Stimulated activated naive B cell treated with anti-CD40 and anti-IgM and Interleukin-4, amounts not matched to agents 10 μg/mL and 1 μg/mL and 100 μg/mL, for 72 hours (primary cell): ENCODE results near the gene TIMM22.
A peak's percentile ranks its signal among the peaks of the same experiment; 100 is the strongest.
"Not testable (repeated sequence)": the region's sequence is repeated elsewhere in the genome, so short reads cannot be mapped to it uniquely, and the experiment has no call there.

Source experiments
- ATAC-seq, 2 donors: fragments of 150-1000 bp; cut with Tn5 transposase; replicated peaks; 2 replicates each; pipeline ENCODE4 v1.10.0; 2021; ENCODE audit warnings: moderate library complexity in 1 of 2
- DNase-seq: peaks from one replicate; pipeline ENCODE4 v3.0.0; 2021
- H3K27ac Mint-ChIP-seq: one replicate; pipeline ENCODE4 v1.8.0; 2022; ENCODE audit warnings: mild to moderate bottlenecking, mixed read lengths
- H3K27me3 Mint-ChIP-seq, 2 donors: one replicate each; pipeline ENCODE4 v1.8.0; 2022; ENCODE audit warnings: mixed read lengths in 2 of 2
- H3K36me3 Mint-ChIP-seq, 2 donors: one replicate each; pipeline ENCODE4 v1.8.0; 2022; ENCODE audit warnings: mixed read lengths in 2 of 2, mild to moderate bottlenecking in 1 of 2
- H3K4me1 Mint-ChIP-seq, 2 donors: one replicate each; pipeline ENCODE4 v1.8.0; 2022; ENCODE audit warnings: mixed read lengths in 2 of 2, mild to moderate bottlenecking in 1 of 2
- H3K4me3 Mint-ChIP-seq, 2 donors: one replicate each; pipeline ENCODE4 v1.8.0; 2022; ENCODE audit warnings: mild to moderate bottlenecking in 2 of 2, mixed read lengths in 2 of 2, moderate library complexity in 1 of 2
- H3K9me3 Mint-ChIP-seq, 2 donors: one replicate each; pipeline ENCODE4 v1.8.0; 2022; ENCODE audit warnings: mixed read lengths in 2 of 2, mild to moderate bottlenecking in 1 of 2

The TIMM22 gene

DNA sequence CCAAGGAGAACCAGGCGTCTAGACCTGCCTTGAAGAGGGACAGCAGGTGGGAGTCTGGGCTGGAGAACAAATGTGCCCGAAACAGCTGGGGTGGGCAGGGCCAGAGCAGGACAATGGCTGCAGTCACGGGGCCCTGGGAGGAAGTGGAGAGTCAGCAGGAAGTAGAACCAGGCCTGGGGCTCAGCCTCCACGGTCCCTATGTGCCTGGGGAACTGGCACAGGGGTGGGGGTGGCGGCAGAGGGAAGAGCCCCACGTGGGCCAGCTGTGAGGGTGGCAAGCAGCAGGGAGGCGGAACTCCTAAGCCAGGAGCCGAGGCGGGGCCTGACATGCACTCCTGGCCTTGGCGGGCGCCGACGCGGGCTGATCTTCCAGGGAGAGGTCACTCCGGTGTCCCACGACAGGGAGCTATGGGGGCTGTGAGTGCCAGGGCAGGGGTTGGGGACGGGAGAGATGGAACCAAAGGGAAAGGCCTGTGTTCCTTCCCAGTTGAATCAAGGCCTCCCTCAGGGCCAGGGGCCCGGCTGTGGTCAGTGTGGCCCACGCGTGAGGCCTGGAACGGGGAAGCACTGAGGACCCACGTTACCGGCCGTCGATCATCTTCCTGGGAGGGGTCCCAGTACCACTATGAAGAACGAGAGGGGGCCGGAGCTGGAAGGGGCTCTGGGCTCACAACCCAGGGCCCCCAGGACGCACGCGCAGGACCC lies 42.7 kb downstream of the TIMM22 start:
- H3K4me1 Mint-ChIP-seq, result peaks cover 21 to 27% of the 10 kb centered on the region in 2 donors
- peak overlapping the region; percentile 56 to 66 for H3K4me3 Mint-ChIP-seq
- ATAC-seq, result peak; percentile 79 to 85
- H3K27ac Mint-ChIP-seq, result peak overlapping the region; percentile 89
- H3K27me3 Mint-ChIP-seq, result no peaks in the 10 kb centered on the region
- peak; percentile 21 for DNase-seq
- peaks cover 21 to 32% of the 10 kb centered on the region in 2 donors for H3K36me3 Mint-ChIP-seq
- H3K9me3 Mint-ChIP-seq, result peaks cover 0 to 5% of the 10 kb centered on the region in 2 donors

DNA sequence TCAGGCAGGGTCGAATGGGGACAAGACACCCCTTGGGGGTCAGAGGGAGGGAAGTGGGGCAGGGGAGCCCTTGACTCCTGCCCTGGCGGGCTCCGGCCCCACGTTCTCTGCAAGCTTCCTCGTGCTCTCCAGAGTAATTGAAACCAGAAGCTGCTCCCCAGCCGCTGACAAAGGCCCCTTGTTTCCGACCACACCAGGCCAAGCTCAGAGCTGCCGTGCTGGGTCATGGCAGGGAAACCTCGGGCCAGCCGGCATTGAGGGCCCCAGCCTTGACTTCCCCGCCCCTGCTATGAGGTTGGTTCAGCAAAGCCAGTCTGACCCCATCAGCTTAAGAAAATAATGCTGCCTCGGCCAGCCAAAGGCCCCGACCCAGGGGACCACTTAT lies 43.3 kb downstream of the TIMM22 start:
- Mint-ChIP-seq H3K4me3 (peak overlapping the region; percentile 56 to 66), H3K27me3 (no peaks in the 10 kb centered on the region), H3K27ac (peak overlapping the region; percentile 89), H3K9me3 (peaks cover 0 to 5% of the 10 kb centered on the region in 2 donors), H3K4me1 (peaks cover 19 to 25% of the 10 kb centered on the region in 2 donors), H3K36me3 (peaks cover 23 to 36% of the 10 kb centered on the region in 2 donors)
- DNase-seq (no peak), ATAC-seq (peak; percentile 42 to 51)

DNA sequence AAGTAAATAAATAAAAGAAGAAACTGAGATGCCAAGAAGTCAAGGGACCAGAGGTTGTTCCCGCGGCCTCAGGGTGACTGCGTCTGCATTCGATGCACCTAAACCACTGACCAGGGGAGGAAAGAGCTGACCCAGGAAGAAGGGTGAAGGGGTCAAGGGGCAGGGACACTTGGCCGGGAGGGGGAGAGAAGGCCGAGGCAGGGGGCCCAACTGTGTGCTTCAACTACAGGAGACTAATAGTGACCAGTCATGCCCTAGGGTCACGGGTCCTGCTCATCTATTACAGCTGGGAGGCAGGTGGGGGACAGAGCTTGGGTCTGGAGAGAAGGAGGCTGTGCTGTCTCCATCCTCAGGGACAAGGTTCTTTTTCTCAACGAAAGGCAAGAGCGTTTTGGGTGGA lies 44.8 kb downstream of the TIMM22 start:
- DNase-seq, result no peak
- Mint-ChIP-seq H3K27me3 (no peaks in the 10 kb centered on the region), H3K9me3 (peaks cover 0 to 5% of the 10 kb centered on the region in 2 donors), H3K36me3 (peaks cover 25 to 46% of the 10 kb centered on the region in 2 donors), H3K4me1 (peaks cover 17 to 18% of the 10 kb centered on the region in 2 donors), H3K27ac (no peak overlapping the region), H3K4me3 (no peak overlapping the region)
- ATAC-seq, result no peak

DNA sequence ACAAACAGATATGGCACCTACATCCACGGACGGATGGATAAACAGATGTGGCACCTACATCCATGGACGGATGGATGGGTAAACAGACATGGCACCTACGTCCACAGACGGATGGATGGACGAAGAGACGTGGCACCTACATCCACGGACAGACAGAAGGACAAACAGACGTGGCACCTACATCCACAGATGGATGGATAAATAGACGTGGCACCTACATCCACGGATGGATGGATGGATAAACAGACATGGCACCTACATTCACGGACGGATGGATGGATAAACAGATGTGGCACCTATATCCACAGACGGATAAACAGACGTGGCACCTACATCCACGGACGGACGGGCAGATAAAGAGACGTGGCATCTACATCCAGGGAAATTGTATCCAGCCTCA lies 45.6 kb downstream of the TIMM22 start:
- Mint-ChIP-seq H3K4me1 (peaks cover 17 to 18% of the 10 kb centered on the region in 2 donors), H3K27ac (no peak overlapping the region)
- no peak for ATAC-seq

DNA sequence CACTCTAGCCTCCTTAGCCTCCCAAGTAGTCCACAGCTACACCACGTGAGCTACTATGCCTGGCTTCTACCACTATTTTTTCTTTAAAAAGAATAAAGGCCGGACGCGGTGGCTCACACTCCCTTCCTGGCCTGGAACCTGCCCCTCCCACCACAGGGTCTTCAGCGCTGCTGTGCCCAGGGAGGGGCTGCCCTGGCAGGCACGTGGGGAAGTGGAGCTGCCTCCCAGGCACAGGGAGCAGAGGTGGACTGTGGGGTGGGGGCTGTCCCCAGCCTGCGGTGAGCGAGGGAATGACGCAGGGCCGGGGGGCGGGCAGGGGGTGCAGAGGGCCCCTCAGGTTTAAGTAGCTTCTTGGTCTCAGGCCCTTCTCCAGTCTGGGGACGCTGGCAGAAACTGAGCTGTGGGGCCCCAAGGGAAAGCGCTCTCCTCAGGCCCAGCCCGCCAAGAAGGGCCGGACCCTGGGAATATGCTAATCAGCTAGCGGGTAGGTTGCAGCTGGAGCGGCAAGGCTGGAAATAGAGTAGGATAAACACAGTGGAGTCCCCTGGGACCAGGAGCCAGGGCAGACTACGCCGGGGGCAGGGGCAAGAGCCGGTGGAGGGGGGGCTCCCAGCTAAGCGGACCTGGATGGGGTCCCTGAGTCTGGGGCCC lies 46.8 kb downstream of the TIMM22 start:
- Mint-ChIP-seq H3K4me1 (peaks cover 16 to 18% of the 10 kb centered on the region in 2 donors), H3K36me3 (peaks cover 21 to 48% of the 10 kb centered on the region in 2 donors), H3K9me3 (peaks cover 0 to 5% of the 10 kb centered on the region in 2 donors), H3K27me3 (no peaks in the 10 kb centered on the region), H3K27ac (no peak overlapping the region), H3K4me3 (no peak overlapping the region)
- DNase-seq, result no peak
- peak in 1 of 2 donors; percentile 15 for ATAC-seq

More for the DNA sequence above, 45.6 kb downstream of the TIMM22 start:
- Mint-ChIP-seq H3K4me3 (no peak overlapping the region), H3K36me3 (peaks cover 25 to 46% of the 10 kb centered on the region in 2 donors), H3K27me3 (no peaks in the 10 kb centered on the region), H3K9me3 (peaks cover 0 to 5% of the 10 kb centered on the region in 2 donors)
- DNase-seq, result no peak

DNA sequence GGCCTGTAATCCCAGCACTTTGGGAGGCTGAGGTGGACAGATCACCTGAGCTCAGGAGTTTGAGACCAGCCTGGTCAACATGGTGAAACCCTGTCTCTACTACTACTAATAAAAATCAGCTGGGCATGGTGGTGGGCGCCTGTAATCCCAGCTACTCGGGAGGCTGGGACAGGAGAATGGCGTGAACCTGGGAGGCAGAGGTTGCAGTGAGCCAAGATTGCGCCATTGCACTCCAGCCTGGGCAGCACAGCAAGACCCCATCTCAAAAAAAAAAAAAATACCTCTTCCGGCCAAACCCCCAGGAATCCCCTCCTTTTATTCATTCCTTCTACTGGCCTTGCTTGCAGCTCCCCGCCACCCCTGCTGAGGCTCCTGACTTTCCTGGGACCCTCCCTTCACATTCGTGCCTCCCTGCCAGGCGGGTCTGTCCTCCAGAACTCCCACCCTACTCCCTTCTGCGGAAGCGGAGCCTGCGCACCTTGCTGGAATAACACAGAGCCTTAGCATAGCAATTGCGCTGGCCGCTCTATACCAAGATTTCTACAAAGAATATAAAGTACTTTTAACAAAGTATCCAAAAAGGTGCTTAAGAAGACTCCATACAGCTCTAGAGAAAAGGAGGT lies 47.6 kb downstream of the TIMM22 start:
- DNase-seq, H3K27ac Mint-ChIP-seq, H3K27me3 Mint-ChIP-seq, ATAC-seq, H3K4me3 Mint-ChIP-seq, H3K9me3 Mint-ChIP-seq: not testable (repeated sequence)
- Mint-ChIP-seq H3K36me3 (peaks cover 24 to 52% of the 10 kb centered on the region in 2 donors), H3K4me1 (peaks cover 14% of the 10 kb centered on the region in 2 donors)

DNA sequence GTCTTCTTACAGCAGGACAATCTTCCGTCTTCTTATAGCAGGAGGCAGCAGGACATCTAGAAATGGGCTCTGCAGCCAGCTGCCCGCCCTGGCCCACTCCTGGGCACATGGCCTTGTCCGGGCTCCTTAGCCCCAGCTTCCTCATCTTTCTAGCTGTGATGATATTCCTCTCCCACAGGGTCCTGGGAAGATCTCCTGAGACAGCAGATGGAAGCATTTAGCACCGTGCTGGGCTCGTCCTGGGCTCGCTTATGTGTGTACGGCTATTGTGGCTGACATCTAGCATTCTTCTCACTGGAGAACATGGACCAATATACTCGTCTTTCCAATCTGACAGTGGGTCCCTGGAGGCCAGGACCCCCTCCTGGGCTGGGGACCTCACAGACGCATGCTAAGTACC lies 48.5 kb downstream of the TIMM22 start:
- peaks cover 0 to 5% of the 10 kb centered on the region in 2 donors for H3K9me3 Mint-ChIP-seq
- no peaks in the 10 kb centered on the region for H3K27me3 Mint-ChIP-seq
- no peak overlapping the region for H3K27ac Mint-ChIP-seq
- H3K36me3 Mint-ChIP-seq, result peaks cover 31 to 52% of the 10 kb centered on the region in 2 donors
- DNase-seq (no peak), ATAC-seq (no peak)
- H3K4me1 Mint-ChIP-seq, result peaks cover 5 to 8% of the 10 kb centered on the region in 2 donors
- no peak overlapping the region for H3K4me3 Mint-ChIP-seq

DNA sequence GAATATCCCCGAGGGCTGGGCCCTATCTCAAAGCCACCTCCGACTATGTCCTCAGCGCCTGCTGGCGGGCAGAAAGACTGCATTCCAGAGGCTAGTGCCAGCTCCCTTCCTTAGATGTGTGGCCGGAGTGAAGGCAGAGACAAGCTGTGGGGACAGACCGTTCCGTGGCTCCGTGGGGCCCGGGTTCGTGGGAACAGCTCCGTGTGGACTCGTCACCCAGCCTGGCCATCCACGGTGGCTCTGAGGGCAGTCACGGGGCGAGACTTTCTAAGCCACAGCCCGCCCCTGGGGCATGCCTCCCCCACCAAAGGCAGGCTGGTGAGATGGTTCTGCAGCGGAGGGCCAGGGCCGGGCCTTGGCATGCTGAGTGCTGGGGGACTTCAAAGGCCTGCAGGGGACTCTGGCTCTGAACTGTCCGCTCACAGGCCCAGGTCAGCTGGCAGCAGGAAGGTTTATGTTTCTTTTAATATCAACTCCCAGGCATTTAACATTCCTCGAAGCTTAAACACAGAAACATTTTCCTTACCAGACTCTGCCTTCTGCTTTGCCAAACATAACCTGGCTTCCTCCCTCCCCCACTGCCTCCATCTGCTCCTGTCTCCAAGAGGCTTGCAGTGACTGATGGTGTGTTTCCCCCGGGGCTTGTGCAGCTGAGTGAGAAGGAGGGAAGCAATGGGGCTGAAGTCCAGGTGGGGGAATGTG lies 50.4 kb downstream of the TIMM22 start:
- H3K27me3 Mint-ChIP-seq, result no peaks in the 10 kb centered on the region
- H3K4me3 Mint-ChIP-seq, result no peak overlapping the region
- ATAC-seq, result no peak
- H3K36me3 Mint-ChIP-seq, result peaks cover 24 to 49% of the 10 kb centered on the region in 2 donors
- H3K27ac Mint-ChIP-seq, result no peak overlapping the region
- H3K9me3 Mint-ChIP-seq, result peaks cover 0 to 5% of the 10 kb centered on the region in 2 donors
- H3K4me1 Mint-ChIP-seq, result peaks cover 0 to 3% of the 10 kb centered on the region in 2 donors
- no peak for DNase-seq

DNA sequence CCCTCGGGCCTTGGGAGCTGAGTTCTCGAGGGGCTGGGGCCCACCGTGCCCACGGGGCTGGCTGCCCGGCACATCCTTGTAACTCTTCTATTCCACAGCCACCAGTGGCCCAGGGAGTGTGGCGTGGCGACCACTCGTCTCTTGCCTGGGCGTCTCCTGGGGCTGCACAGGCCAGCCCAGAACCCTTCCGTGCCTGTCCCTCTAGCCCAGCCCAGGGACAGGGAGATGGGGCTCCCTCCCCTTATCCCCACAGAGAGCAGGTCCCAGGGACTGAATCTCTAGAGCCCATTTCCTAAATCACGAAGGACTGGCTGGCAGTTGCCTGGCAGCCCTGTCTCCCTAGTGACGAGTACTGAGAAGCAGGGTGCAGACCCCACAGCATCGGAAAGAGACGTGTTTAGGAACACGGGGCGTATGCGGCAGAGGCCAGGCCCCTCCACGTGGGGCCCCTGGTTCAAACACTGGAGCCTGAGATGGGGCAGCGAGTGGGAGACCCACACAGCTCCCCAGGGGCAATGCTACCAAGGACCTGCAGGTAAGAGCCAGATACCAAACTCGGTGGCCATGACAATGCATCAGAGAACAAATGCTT lies 51.0 kb downstream of the TIMM22 start:
- Mint-ChIP-seq H3K27me3 (no peaks in the 10 kb centered on the region), H3K4me1 (no peaks in the 10 kb centered on the region), H3K27ac (no peak overlapping the region), H3K4me3 (no peak overlapping the region), H3K36me3 (peaks cover 17 to 43% of the 10 kb centered on the region in 2 donors), H3K9me3 (no peaks in the 10 kb centered on the region)
- DNase-seq, result no peak
- no peak for ATAC-seq

DNA sequence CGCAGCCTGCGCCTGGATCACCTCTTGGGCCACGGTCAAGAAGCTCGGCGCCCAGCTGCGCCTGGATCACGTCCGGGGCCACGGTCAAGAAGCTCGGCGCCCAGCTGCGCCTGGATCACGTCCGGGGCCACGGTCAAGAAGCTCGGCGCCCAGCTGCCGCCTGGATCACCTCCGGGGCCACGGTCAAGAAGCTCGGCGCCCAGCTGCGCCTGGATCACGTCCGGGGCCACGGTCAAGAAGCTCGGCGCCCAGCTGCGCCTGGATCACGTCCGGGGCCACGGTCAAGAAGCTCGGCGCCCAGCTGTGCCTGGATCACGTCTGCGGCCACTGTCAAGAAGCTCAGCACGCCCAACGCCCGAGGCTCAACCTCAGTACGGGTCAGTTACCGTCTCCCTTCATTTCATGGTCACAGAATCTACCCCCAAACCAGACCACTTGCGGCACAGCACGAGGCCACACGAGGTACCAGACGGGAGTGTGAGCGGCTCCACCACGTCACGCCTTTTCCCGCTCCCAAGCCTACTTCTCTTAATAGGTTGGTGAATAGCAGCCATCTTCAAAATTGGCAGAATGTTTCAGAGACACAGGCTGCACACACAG lies 51.7 kb downstream of the TIMM22 start:
- not testable (repeated sequence) for H3K27me3 Mint-ChIP-seq, H3K4me3 Mint-ChIP-seq, ATAC-seq, H3K4me1 Mint-ChIP-seq, H3K27ac Mint-ChIP-seq, DNase-seq, H3K9me3 Mint-ChIP-seq
- H3K36me3 Mint-ChIP-seq, result peaks cover 20 to 46% of the 10 kb centered on the region in 2 donors

DNA sequence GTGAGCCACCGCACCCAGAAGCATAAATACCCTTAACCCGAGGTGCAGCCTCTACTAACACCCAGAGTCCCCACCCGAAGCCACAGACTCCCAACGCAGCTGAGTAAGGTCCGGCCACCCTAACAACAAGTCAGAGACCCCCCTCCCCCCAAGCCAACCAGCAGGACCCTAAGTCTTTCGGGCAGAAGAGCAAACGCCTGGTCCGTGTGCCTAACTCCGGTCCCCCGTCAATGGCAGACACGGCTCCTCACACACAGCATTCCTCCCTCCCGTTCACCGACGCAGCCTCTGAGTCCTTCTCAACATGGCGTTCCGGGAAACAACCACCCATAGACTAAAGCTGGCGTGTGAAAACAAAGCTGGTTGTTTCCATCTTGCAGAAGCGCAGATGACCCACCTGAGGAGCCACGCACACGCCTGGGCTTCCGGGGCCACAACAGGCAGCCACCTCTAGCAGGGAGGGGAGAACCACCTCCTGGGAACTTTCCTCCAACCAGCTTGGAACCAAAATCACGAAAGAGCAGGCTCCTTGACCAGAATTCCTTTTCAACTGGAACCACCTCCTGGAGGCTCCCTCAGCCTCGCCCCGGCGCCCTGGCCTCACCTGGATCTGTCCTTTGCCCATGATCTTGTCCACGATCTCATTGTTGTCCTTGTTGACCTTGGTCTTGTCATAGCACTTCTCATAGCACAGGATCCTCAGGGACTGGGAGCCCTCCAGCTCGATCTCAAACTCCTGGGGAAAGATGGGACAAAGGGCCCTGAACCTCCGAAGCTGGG lies 52.7 kb downstream of the TIMM22 start:
- Mint-ChIP-seq H3K4me3 (no peak overlapping the region), H3K27me3 (no peaks in the 10 kb centered on the region), H3K27ac (peak overlapping the region; percentile 14), H3K9me3 (no peaks in the 10 kb centered on the region), H3K36me3 (peaks cover 25 to 50% of the 10 kb centered on the region in 2 donors), H3K4me1 (no peaks in the 10 kb centered on the region)
- no peak for DNase-seq
- ATAC-seq, result no peak

DNA sequence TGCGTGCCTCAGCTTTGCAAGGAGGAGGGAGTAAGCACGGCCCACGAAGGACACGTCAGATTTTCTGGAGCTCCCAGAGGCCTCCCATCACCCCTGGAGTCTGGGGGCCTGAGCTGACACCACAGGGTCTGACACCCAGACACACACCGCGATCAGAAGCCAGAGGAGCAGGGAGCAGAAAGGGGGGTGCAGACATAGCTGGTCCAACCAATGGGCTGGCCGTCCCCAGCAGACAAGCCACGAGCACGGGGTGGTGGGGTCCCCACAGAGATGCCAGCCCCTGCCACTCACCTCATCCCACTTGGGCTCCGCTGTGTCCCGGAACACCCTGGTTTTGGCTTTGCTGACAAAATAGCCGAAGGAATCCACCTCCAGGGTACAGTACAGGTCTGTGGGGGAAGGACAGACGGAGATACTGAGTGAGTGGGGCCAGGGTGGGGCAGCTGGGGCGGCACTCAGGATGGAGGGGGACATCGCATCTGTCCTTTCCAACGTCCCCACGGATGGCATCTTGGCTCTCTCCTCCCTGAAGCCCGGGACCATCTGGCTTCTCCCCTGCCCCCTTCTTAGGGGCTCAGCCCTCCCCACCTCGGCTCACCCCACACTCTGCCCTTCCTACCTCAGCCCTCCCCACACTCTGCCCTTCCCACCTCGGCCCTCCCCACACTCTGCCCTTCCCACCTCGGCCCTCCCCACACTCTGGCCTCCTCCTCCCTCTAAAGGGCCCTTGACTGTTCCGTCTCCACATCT lies 53.5 kb downstream of the TIMM22 start:
- no peaks in the 10 kb centered on the region for H3K27me3 Mint-ChIP-seq
- DNase-seq (no peak), ATAC-seq (no peak)
- H3K9me3 Mint-ChIP-seq, result no peaks in the 10 kb centered on the region
- H3K27ac Mint-ChIP-seq, result peak overlapping the region; percentile 14
- H3K36me3 Mint-ChIP-seq, result peaks cover 26 to 46% of the 10 kb centered on the region in 2 donors
- no peak overlapping the region for H3K4me3 Mint-ChIP-seq
- no peaks in the 10 kb centered on the region for H3K4me1 Mint-ChIP-seq
